Astrocyte (in vitro differentiated cells and primary cell): ENCODE data around the gene COX8A. TPM values are rescaled to one million over a fixed set of nuclear protein-coding genes. Genes with fewer than 3 reads are reported as not detected.

ENCODE experiments used
- DNase-seq: peaks from one replicate; pipeline ENCODE4 v3.0.0-alpha.2; 2010; ENCODE audit warnings: low read depth
- FAIRE-seq: peaks from 2 replicates; lab custom pipeline; 2011; peaks lifted over from hg19 to GRCh38; lab: Jason Lieb, UNC
- H2AFZ ChIP-seq: 2 replicates; pipeline ENCODE4 v1.6.0; 2012; ENCODE audit warnings: low read depth, low read length, inconsistent platforms
- H3K27ac ChIP-seq: 2 replicates; pipeline ENCODE4 v1.5.1; 2011; ENCODE audit warnings: low read depth, low read length, inconsistent platforms
- H3K27me3 ChIP-seq: 2 replicates; pipeline ENCODE4 v1.6.0; 2011; ENCODE audit warnings: low read length, inconsistent platforms; ENCODE audit not compliant: insufficient read depth
- H3K36me3 ChIP-seq: 2 replicates; pipeline ENCODE4 v1.5.1; 2011; ENCODE audit warnings: low read length, inconsistent platforms; ENCODE audit not compliant: insufficient read depth
- H3K4me1 ChIP-seq: 2 replicates; pipeline ENCODE4 v1.5.1; 2011; ENCODE audit warnings: low read length, inconsistent platforms; ENCODE audit not compliant: insufficient read depth
- H3K4me2 ChIP-seq: 2 replicates; pipeline ENCODE4 v1.6.0; 2012; ENCODE audit warnings: low read length, inconsistent platforms
- H3K4me3 ChIP-seq: 2 replicates; pipeline ENCODE4 v1.5.1; 2011; ENCODE audit warnings: low read depth, mild to moderate bottlenecking, low read length, inconsistent platforms; ENCODE audit not compliant: insufficient read depth
- H3K79me2 ChIP-seq: 2 replicates; pipeline ENCODE4 v1.6.0; 2012; ENCODE audit warnings: mild to moderate bottlenecking, low read length, inconsistent platforms; ENCODE audit not compliant: insufficient read depth
- H3K9ac ChIP-seq: 2 replicates; pipeline ENCODE4 v1.6.0; 2012; ENCODE audit warnings: mild to moderate bottlenecking, low read length, inconsistent platforms
- H3K9me3 ChIP-seq: 2 replicates; pipeline ENCODE4 v1.5.1; 2012; ENCODE audit warnings: low read depth, mild to moderate bottlenecking, low read length, inconsistent platforms; ENCODE audit not compliant: insufficient read depth
- H4K20me1 ChIP-seq: 2 replicates; pipeline ENCODE4 v1.6.0; 2012; ENCODE audit warnings: low read length, inconsistent platforms; ENCODE audit not compliant: insufficient read depth
- H3K27ac Mint-ChIP-seq: one replicate; pipeline ENCODE4 v1.8.0; 2021; ENCODE audit warnings: mild to moderate bottlenecking, mixed read lengths; ENCODE audit not compliant: unreplicated experiment
- H3K27me3 Mint-ChIP-seq: one replicate; pipeline ENCODE4 v1.8.0; 2021; ENCODE audit warnings: low read depth, mixed read lengths; ENCODE audit not compliant: unreplicated experiment
- H3K36me3 Mint-ChIP-seq: one replicate; pipeline ENCODE4 v1.8.0; 2021; ENCODE audit warnings: low read depth, mixed read lengths; ENCODE audit not compliant: unreplicated experiment
- H3K4me1 Mint-ChIP-seq: one replicate; pipeline ENCODE4 v1.8.0; 2021; ENCODE audit warnings: low read depth, mixed read lengths; ENCODE audit not compliant: unreplicated experiment
- H3K4me3 Mint-ChIP-seq: one replicate; pipeline ENCODE4 v1.8.0; 2021; ENCODE audit warnings: mild to moderate bottlenecking, moderate library complexity, mixed read lengths; ENCODE audit not compliant: unreplicated experiment
- H3K9me3 Mint-ChIP-seq: one replicate; pipeline ENCODE4 v1.8.0; 2021; ENCODE audit warnings: mild to moderate bottlenecking, mixed read lengths; ENCODE audit not compliant: unreplicated experiment
- EZH2 ChIP-seq: IDR thresholded peaks from 2 replicates; pipeline ENCODE4 v1.6.1; 2012; ENCODE audit warnings: mild to moderate bottlenecking, low read length, inconsistent platforms; ENCODE audit not compliant: insufficient read depth
- total RNA-seq: library from RNA; stranded (reverse); gene quantifications from 2 replicates; pipeline ENCODE4 v1.2.1, GENCODE V29; 2021
- TF ChIP-seq, protein P1 (sequence below): IDR thresholded peaks from 2 replicates; pipeline ENCODE4 v1.5.1; 2011; ENCODE audit warnings: low read depth, mild to moderate bottlenecking, inconsistent platforms, low read length, moderate library complexity; ENCODE audit not compliant: insufficient read depth

Gene COX8A
- total RNA-seq, 1 donor from 2014 or later = 274 TPM

DNA sequence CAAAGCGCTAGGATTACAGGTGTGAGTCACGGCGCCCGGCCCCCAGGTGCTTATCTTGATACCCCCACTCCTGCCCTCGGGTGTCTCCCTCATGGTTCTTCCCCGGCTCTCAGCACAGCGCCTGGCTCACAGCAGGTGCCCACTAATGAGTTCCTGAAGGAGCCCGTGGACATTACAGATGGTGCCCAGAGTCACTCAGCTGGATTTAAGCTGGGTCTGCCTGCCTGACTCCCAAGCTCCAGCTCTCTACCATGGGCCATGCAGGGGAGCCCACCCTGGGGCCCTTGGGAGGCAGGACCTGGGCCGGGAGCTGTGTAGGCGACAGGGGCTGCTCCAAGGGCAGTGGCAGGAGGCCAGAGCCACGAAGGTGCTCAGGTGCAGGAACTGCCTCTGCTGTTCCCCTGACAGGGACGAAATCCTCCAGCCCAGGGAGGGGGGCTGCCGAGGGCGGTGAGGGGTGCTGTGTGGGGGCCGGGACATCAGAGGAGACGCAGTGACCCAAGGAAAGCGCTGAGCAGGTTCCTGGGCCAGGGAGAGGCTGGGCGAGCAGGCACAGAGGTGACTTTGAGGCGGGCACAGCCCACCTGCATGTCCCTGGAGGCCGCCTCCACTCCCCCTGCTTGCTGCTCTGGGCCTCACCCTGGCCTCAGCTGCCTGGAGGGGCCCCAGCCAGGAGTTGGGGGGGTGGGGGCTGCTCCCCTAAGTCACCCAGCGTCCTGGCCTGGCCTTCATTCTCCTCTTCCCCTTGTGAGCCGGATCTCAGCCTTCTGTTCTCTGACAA lies 46.7 kb downstream of the COX8A start:
- TF ChIP-seq EZH2 = no peak
- TF ChIP-seq, protein P1, sequence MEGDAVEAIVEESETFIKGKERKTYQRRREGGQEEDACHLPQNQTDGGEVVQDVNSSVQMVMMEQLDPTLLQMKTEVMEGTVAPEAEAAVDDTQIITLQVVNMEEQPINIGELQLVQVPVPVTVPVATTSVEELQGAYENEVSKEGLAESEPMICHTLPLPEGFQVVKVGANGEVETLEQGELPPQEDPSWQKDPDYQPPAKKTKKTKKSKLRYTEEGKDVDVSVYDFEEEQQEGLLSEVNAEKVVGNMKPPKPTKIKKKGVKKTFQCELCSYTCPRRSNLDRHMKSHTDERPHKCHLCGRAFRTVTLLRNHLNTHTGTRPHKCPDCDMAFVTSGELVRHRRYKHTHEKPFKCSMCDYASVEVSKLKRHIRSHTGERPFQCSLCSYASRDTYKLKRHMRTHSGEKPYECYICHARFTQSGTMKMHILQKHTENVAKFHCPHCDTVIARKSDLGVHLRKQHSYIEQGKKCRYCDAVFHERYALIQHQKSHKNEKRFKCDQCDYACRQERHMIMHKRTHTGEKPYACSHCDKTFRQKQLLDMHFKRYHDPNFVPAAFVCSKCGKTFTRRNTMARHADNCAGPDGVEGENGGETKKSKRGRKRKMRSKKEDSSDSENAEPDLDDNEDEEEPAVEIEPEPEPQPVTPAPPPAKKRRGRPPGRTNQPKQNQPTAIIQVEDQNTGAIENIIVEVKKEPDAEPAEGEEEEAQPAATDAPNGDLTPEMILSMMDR = no peak
- Histone ChIP-seq H3K9me3 (no peaks in the 10 kb centered on the region), H3K27ac (no peak overlapping the region), H3K4me1 (no peaks in the 10 kb centered on the region), H2AFZ (no peak overlapping the region), H3K4me3 (no peak overlapping the region), H3K9ac (no peak overlapping the region), H3K79me2 (no peaks in the 10 kb centered on the region), H4K20me1 (peaks cover 4% of the 10 kb centered on the region), H3K36me3 (no peaks in the 10 kb centered on the region), H3K27me3 (peaks cover 7% of the 10 kb centered on the region), H3K4me2 (no peak overlapping the region)
- Mint-ChIP-seq H3K4me3 (no peak overlapping the region), H3K9me3 (no peaks in the 10 kb centered on the region), H3K27ac (peak overlapping the region; percentile 72), H3K4me1 (peaks cover 4% of the 10 kb centered on the region), H3K36me3 (no peaks in the 10 kb centered on the region), H3K27me3 (peaks cover 28% of the 10 kb centered on the region)
- no peak for FAIRE-seq
- no peak for DNase-seq

DNA sequence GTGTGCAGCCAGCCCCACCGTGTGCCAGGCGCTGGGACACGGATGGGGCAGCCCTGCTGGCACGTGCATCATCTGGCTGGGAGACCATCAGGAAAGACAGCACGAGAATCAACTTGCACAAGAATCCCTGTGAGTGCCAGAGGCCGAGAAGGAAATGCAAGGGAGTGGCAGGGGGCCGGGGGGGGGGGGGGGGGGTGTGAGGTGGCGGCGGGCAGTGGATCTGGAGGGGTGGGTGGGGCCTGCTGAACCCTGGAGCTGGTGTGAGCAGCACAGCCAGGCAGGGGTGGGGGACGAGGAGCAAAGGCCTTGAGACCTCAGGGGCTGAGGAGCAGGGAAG lies 47.3 kb downstream of the COX8A start:
- H3K27ac ChIP-seq = no peak overlapping the region
- no peaks in the 10 kb centered on the region for H4K20me1 ChIP-seq
- no peaks in the 10 kb centered on the region for H3K4me1 ChIP-seq
- FAIRE-seq (no peak), DNase-seq (no peak)
- no peaks in the 10 kb centered on the region for H3K79me2 ChIP-seq
- no peaks in the 10 kb centered on the region for H3K36me3 Mint-ChIP-seq
- no peak overlapping the region for H3K4me3 Mint-ChIP-seq
- peaks cover 5% of the 10 kb centered on the region for H3K4me1 Mint-ChIP-seq
- peaks cover 24% of the 10 kb centered on the region for H3K27me3 Mint-ChIP-seq
- peaks cover 3% of the 10 kb centered on the region for H3K27me3 ChIP-seq
- H3K27ac Mint-ChIP-seq = no peak overlapping the region
- TF ChIP-seq EZH2 = no peak
- TF ChIP-seq, protein P1 = no peak
- no peak overlapping the region for H3K4me2 ChIP-seq
- no peaks in the 10 kb centered on the region for H3K36me3 ChIP-seq
- no peak overlapping the region for H3K9ac ChIP-seq
- no peaks in the 10 kb centered on the region for H3K9me3 ChIP-seq
- H3K9me3 Mint-ChIP-seq = no peaks in the 10 kb centered on the region
- H2AFZ ChIP-seq = no peak overlapping the region
- H3K4me3 ChIP-seq = no peak overlapping the region

DNA sequence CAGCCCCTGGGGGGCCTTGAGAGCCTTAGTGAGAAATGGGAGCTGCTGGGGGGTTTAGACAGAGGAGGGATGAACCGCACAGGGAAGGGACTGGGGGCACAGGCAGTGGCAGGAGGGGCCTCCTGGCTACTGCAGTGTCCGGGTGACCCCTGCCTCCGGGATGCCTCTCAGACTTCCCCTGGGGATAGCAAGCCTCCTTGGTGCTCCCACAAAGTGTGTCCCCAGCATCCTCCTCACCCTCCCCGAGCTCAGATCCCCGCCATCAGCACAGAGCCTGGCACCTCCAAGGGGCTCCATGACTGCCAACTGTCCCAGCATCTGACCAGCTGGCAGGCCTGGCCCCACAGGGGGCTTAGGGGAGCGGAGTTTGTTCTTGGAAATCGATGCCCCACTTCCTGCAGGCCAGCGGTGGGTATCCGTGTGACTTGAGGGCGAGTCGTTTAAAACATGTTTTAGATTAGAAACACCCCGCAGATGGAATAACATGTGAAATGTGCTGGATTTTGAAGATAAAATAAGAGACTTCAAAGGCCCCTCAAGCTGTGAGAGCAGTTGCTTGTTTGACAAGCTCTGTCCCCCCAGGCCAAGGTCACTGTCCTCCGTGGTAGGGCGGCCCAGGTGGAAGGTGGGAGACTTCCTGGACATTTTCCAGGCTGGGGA lies 47.8 kb downstream of the COX8A start:
- Mint-ChIP-seq H3K9me3 (peaks cover 1% of the 10 kb centered on the region), H3K4me3 (no peak overlapping the region), H3K4me1 (peaks cover 11% of the 10 kb centered on the region), H3K36me3 (no peaks in the 10 kb centered on the region), H3K27ac (no peak overlapping the region), H3K27me3 (peaks cover 28% of the 10 kb centered on the region)
- Histone ChIP-seq H3K4me1 (no peaks in the 10 kb centered on the region), H3K9ac (no peak overlapping the region), H3K4me2 (no peak overlapping the region), H4K20me1 (no peaks in the 10 kb centered on the region), H3K27ac (no peak overlapping the region), H3K27me3 (peaks cover under 1% of the 10 kb centered on the region), H3K79me2 (no peaks in the 10 kb centered on the region), H3K9me3 (no peaks in the 10 kb centered on the region), H3K4me3 (no peak overlapping the region), H3K36me3 (no peaks in the 10 kb centered on the region), H2AFZ (no peak overlapping the region)
- FAIRE-seq = no peak
- TF ChIP-seq EZH2 = no peak
- TF ChIP-seq, protein P1 = no peak
- no peak for DNase-seq
